Left forelimb (tissue), 1 donor: ENCODE results near the gene SERINC4.
"Not testable (repeated sequence)": the region's sequence is repeated elsewhere in the genome, so short reads cannot be mapped to it uniquely, and the experiment has no call there.

Source experiments
- DNase-seq: peaks from one replicate; pipeline ENCODE4 v3.0.0-alpha.2; 2018; ENCODE audit warnings: low spot score

The SERINC4 gene

DNA sequence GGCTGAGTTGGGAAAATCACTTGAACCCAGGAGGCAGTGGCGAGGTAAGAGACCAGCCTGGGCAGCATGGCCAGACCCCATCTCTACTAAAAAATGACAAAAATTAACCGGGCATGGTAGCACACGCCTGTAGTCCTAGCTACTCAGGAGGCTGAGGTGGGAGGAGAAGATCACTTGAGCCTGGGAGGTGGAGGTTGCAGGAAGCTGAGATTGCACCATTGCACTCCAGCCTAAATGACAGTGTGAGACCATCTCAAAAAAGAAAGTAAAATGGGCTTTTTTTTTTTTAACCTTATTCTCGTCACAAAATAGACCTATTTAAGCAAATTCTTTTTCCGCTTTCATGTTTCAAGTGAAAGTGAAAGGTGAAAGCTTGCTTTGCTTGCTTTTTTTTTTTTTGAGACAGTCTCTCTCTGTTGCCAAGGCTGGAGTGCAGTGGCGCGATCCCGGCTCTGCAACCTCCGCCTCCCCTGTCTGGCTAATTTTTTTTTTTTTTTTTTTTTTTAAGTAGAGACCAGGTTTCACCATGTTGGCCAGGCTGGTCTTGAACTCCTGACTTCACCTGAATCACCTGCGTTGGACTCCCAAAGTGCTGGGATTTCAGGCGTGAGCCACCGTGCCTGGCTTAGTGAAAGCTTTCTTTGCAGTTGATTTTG lies 50.2 kb downstream of the SERINC4 start:
- DNase-seq, result no peak

DNA sequence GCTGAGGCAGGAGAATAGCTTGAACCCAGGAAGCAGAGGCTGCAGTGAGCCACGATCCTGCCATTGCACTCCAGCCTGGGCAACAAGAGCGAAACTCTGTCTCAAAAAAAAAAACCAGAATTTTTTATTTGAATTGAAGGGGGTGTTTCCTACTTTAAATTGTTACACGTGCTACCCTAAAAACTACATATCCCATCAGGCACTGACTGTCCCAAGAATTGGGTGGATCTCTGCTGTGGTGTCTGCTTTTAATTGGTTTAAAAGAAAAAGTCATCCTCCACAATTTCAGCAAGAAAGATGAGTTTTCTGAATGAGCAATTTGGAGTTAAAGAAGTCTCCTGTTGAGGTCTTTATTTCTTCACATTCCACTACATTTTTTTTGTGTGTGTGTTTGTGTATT lies 51.6 kb downstream of the SERINC4 start:
- no peak for DNase-seq

DNA sequence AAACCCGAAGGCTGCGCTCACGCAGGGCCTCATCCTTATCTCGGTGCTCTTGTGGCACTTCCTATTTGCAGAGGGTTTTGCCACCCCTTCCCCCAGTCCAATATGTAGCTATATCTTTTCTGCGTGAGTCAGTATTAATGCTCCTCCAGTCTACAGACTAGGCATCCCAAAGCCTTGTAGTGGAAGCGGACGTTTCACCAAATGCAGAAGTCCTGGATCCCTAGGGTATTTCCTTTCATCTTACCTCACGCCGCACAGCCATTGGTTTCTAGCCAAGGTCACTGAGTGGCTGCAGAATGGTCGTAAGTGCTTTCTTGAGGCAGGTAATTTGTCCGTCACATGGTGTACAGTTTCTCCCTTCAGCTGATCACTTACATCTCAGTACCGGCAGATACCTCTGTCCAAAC lies 53.1 kb downstream of the SERINC4 start:
- DNase-seq, result not testable (repeated sequence)

DNA sequence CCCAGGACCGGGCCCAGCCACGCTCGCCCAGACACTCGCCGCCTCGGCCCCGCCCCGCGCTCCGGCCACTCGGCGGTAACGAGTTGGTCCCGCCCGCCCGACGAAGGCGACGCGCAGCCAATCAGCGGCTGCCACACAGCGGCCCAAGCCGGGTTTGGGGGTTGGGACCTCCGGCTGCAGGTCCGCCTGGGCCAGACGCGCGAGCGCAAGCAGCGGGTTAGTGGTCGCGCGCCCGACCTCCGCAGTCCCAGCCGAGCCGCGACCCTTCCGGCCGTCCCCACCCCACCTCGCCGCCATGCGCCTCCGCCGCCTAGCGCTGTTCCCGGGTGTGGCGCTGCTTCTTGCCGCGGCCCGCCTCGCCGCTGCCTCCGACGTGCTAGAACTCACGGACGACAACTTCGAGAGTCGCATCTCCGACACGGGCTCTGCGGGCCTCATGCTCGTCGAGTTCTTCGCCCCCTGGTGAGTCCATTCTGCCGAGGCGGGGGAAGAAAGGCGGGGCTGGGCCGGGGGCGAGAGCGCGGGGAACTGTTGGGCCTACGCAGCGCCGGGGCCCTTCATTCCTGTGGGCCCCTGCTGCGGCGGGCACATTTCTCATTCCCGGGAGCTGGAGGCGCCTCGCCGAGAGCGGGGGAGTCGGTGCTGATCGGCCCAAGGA lies 53.6 kb downstream of the SERINC4 start, which contains the start of gene PDIA3:
PDIA3 (plus strand) TSS at position 194 of the 658 bp plus-strand sequence; CDS start at position 296, 102 bp downstream.
- peak; percentile 96 for DNase-seq
